HG03378 (cell line): ENCODE measurements around the gene CDIPT.

Source experiments
- ATAC-seq: cut with Tn5 transposase; IDR thresholded peaks from one replicate; pipeline ENCODE4 v1.9.1; 2021; ENCODE audit warnings: mild to moderate bottlenecking, moderate library complexity; ENCODE audit not compliant: unreplicated experiment

CDIPT gene

DNA sequence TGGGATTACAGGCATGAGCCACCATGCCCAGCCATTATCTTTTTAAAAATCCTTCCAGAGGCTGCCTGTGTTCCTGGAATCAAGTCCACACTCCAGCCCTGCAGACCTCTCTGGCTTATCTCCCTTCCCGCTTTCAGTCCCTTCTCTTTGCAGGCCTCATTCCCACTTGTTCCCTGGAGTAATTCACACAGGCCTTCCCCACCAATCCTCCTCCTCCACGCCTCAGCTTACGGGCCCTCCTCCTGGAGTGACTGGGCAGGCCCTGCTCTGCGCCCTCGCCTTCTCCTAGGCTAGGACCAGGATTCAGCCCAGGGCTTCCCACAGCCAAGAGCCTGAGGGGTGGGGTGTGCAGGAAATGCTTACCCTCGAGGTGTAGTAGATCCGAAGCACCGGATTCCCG lies 2.8 kb downstream of the CDIPT start:
- ATAC-seq, result no peak

- no peak for ATAC-seq
Observed at GRCh38 chr16:29858974-29859373, 4.1 kb downstream of the CDIPT start.

DNA sequence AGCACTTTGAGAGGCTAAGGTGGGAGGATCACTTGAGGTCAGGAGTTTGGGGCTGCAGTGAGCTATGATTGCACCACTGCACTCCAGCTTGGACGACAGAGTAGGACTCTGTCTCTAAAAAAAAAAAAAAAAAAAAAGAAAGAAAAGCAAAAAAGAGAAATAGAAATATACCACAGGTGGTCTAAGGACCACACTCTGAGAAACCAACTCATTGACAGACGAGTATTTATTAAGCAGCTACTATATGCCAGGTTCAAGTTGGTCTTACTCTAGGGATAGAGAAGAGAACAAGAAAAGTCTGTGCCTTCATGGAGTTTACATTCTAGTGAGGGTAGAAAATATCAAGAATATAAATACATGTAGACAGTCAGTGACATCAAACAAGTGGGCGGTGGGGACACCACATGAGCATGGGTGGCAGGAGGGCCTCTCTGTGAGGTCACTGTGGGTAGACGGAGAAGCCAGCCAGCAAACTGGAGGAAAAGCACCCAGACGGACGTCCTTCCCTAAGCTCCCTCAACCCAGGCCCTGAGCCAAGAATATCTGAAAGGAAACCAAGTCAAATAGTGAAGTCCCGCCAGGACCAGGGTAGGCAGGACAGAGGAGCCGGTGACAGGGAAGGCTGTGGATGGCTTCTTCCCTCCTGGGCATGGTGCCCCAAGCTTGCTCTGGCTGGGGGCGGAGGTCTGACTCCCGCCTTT lies 4.7 kb downstream of the CDIPT start:
- no peak for ATAC-seq

DNA sequence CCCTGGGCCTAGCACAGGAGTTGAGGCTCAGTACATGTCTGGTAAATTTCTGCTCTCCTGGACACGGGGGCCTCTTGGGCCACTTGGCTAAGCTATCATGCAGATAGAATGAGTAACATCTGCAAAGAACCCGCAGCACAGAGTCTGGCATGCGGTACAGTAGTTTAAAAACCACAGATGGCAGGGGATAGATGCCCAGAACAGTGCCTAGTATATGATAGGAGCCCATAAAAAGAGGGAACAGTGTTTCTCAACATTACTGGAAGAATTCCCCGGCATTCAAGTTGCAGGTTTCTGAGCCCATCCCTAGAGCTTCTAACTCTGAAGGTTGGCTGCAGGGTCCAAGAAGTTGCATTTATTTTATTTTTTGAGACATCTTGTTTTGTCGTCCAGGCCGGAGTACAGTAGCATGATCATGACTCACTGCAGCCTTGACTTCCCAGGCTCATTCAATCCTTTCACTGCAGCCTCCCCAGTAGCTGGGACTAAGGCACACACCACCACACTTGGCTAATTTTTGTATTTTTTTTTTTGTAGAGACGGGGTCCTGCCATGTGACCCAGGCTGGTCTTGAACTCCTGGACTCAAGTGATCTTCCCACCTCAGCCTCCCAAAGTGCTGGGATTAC lies 5.8 kb downstream of the CDIPT start:
- ATAC-seq, result no peak

DNA sequence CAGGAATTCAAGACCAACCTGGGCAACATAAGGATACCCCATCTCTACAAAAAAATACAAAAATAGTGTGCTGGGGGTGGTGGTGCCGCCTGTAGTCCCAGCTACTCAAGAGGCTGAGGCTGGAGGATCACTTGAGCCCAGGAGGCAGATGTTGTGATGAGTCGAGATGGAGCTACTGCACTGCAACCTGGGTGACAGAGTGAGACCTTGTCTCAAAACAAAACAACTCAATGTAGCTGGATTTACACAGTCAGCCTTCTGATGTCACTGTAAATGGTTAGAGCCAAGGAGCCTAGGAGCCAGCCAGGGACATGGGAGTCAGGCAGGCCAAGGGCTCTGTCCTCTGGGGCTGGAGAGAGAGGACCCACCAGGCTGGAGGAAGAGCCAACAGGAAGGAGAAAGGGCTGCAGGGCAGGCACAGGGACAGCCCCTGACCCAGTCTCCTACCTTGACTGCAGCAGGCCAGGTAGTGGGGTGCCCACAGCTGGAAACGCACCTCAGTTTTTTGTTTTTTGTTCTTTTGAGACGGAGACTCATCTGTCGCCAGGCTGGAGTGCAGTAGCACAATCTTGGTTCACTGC lies 8.4 kb downstream of the CDIPT start:
- ATAC-seq, result no peak

DNA sequence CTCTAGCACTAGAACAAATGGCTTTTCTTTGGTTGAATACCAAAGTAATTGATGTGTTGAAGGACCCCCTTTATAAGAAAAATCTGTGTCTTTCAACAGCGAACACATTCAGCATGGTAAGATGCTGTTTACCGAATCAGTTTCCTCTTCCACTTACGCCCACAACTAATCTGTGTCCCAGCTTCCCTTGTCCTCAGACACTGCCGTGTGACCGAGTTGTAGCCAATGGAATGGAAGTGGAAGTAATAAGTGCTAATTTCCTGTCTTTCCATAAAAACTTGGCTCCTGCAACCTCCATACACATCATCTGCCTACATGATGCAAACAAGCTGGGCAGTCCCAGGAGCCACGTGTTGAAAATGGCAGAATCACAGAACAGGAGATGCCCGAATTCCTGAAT lies 10.4 kb downstream of the CDIPT start:
- no peak for ATAC-seq

- ATAC-seq, result no peak
Observed at GRCh38 chr16:29850998-29851397, 12.0 kb downstream of the CDIPT start.

DNA sequence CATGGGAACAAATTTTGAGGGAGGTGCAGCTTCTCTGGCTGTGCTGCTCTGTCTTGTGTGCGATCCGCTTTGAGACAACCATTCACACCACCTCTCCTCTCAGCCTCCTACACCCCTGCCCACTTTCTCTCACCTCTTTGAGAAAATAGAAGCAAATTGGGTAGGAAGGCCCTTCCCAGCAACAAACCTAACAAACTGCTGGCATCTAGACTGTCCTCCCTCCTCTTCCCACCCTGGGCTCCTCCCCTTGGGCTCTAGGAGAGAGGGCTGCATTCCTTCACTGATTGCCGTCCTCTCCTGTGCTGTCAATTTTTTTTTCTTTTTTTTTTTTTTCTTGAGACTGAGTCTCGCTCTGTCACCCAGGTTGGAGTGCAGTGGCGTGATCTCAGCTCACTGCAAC lies 13.5 kb downstream of the CDIPT start:
- ATAC-seq, result no peak

GRCh38 chr16:29848420-29849297 lies 14.4 kb downstream of the CDIPT start:
- no peak for ATAC-seq

- no peak for ATAC-seq
Observed at GRCh38 chr16:29845656-29846055, 17.4 kb downstream of the CDIPT start.

DNA sequence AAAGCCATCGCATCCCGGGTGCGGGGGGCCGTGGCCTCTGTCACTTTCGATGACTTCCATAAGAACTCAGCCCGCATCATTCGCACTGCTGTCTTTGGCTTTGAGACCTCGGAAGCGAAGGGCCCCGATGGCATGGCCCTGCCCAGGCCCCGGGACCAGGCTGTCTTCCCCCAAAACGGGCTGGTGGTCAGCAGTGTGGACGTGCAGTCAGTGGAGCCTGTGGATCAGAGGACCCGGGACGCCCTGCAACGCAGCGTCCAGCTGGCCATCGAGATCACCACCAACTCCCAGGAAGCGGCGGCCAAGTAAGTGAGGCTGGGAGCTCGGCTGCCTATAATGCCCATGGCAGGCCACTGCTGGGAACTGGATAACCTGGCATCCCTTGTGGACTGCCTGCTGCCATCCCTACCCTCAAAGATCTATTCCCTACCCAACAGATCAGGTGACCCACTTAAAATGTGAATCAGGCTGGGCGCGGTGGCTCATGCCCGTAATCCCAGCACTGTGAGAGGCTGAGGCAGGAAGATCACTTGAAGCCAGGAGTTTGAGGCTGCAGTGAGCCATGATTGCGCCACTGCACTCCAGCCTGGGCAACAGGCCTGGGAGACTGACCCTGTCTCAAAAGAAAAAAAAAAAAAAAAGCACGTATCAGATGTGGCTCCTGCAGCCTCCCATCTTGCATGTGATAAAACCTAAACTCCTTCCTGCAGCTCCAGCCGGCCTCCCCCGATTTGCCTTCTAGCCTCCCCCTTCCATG lies 18.3 kb downstream of the CDIPT start:
- no peak for ATAC-seq

DNA sequence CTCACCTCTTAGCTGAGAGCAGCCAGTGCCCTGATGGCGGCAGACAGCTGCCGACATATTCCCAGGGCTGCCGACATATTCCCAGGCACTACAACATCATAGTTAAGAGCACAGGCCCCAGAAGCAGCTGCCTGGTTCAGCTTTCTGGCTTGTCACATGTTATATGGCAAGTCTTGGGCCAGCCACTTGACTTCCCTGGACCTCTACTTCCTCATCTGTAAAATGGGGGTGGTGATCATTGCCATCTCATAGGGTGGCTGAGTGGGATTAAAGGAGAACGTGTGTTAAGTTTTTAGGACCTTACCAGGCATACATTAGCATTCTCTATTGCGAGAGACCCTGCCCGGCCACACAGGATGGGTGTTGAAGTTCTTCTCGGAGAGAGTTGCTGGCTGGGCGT lies 19.1 kb downstream of the CDIPT start:
- no peak for ATAC-seq

DNA sequence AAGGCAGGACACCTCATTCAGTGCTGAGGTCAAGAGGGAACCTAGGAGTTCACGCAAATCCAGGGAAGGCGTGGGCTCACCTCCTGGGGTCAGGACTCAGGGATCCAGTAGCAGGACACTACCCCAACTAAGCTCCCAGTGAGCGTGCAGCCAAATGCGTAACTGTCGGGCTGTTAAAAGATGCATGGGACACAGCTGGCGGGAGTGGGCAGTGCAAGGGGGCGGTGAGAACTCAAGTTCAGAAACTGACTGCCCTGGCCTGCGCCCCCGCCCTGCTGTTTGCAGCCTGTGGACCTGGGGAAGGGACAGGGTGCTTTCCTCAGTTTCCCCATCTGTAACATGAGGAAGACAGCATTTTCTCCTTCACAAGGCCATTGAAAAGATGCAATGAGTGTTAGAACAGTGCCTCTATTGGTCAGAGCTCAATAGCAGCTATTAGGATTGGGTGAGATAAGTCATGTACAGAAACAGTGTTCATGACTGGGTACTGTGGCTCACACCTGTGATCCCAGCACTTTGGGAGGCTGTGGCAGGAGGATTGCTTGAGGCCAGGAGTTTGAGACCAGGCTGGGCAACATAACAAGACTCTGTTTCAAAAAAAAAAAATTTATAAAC lies 20.2 kb downstream of the CDIPT start:
- no peak for ATAC-seq

DNA sequence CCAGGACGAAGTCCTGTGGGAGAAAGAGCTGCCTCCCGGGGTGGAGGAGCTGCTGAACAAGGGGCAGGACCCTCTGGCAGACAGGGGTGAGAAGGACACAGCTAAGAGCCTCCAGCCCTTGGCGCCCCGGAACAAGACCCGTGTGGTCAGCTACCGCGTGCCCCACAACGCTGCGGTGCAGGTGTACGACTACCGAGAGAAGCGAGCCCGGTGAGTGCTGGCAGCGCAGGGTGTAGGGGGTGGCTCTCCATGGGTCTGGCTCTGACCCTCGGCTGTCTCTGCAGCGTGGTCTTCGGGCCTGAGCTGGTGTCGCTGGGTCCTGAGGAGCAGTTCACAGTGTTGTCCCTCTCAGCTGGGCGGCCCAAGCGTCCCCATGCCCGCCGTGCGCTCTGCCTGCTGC lies 21.4 kb downstream of the CDIPT start:
- no peak for ATAC-seq

GRCh38 chr16:29840240-29840639 lies 22.8 kb downstream of the CDIPT start:
- ATAC-seq, result no peak

DNA sequence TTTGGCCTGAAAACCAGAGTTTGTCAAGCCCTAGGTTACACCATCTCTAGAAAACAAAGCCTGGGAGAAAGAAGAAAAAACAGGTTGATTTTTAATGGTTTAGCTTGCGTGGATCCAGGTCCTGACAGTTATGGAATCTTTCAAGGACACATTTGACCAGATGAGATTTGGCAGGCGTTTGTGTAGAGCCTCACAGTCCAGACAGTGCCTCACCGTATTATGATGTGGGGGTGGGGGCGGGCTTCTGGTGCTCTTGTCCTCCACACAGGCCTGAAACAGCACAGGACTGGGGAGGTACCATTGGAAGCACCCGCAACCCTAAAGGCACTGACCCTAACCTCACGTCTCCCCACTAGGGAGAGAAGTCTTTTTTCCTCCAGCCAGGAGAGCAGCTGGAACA lies 23.2 kb downstream of the CDIPT start:
- no peak for ATAC-seq

DNA sequence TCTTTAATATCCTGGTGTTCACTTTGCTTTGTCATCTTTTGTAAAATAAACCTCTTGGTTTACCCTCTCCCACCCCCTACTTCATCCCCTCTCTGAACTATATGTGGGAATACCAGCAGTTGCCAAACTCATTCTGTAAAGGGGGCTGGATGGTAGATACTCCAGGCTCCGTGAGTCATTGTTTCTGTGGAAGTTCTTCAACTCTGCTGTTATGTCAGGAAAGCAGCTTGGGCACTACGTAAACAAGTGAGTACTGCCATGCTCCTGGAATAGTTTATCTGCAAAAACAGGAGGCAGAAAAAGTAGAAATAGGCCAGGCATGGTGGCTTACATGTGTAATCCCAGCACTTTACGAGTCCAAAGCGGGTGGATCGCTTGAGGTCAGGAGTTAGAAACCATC lies 25.2 kb downstream of the CDIPT start:
- ATAC-seq, result no peak

DNA sequence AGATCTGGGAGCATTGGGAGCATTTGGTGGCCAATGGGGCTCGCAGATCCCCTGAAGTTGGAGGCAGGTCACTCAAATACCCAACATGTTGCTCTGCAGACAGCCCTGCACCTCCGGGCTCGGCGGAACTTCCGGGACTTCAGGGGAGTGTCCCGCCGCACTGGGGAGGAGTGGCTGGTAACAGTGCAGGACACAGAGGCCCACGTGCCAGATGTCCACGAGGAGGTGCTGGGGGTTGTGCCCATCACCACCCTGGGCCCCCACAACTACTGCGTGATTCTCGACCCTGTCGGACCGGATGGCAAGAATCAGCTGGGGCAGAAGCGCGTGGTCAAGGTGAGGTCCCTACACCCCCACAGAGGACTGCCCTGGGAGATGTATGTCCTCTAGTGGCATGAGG lies 26.4 kb downstream of the CDIPT start:
- ATAC-seq, result no peak

GRCh38 chr16:29835926-29836325 lies 27.1 kb downstream of the CDIPT start:
- ATAC-seq, result no peak

DNA sequence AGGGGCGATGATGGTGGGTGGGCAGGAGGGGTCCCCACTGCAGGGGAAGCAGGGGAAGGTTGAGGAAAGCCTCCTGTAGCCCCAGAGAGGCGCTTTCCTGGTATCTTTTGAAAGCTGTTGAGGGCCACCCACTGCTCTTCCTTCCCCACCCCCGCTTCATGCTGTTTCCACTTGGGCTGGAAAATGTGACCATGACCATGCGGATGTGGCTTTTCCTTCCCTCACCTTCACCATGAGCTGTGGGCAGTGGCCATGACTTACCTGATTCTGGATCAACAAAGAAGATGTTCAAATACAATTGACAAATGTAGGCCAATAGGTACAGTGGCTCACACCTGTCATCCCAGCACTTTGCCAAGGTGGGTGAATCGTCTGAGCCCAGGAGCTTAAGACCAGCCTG lies 28.9 kb downstream of the CDIPT start:
- no peak for ATAC-seq
